Left lung (tissue), 10 donors: ENCODE data around the gene SPINK4. TPM values are rescaled to one million over a fixed set of nuclear protein-coding genes. Genes with fewer than 3 reads are reported as not detected.

Experiments used
- ATAC-seq: fragments of 200-7000 bp; cut with Tn5 transposase; one replicate; pipeline ENCODE4 v1.9.1; 2020; ENCODE audit warnings: moderate library complexity
- DNase-seq, 4 donors: peaks; one replicate each; pipeline ENCODE4 v3.0.0-alpha.2; 2013 to 2020
- H3K27ac ChIP-seq, 2 donors: fragments of 200-600 bp; sonication (generic) in 1 of 2; one replicate each; pipeline versions ENCODE4 v1.5.0 to v1.8.0; 2020 to 2021
- H3K27me3 ChIP-seq, 2 donors: fragments of 200-600 bp; sonication (generic) in 1 of 2; one replicate each; pipeline versions ENCODE4 v1.5.0 to v1.8.0; 2020 to 2021
- H3K36me3 ChIP-seq, 2 donors: fragments of 200-600 bp; sonication (generic) in 1 of 2; one replicate each; pipeline versions ENCODE4 v1.5.0 to v1.8.0; 2020 to 2021
- H3K4me1 ChIP-seq, 2 donors: fragments of 200-600 bp; one replicate each; pipeline ENCODE4 v1.8.0; 2021
- H3K4me3 ChIP-seq, 2 donors: fragments of 200-600 bp; sonication (generic) in 1 of 2; one replicate each; pipeline versions ENCODE4 v1.5.0 to v1.8.0; 2020 to 2021; ENCODE audit warnings: mild to moderate bottlenecking in 1 of 2
- H3K9me3 ChIP-seq, 2 donors: fragments of 200-600 bp; sonication (generic) in 1 of 2; one replicate each; pipeline versions ENCODE4 v1.5.0 to v1.8.0; 2020 to 2021
- CTCF ChIP-seq, 2 donors: fragments of 200-600 bp; sonication (generic) in 1 of 2; IDR thresholded peaks; one replicate each; pipeline versions ENCODE4 v1.5.0 to v1.8.0; 2021; ENCODE audit warnings: antibody characterized with exemption in 2 of 2
- intact Hi-C, 2 donors: fragments of 100-400 bp; cut with DNase I; formaldehyde crosslinking; loops; one replicate each; pipeline versions ENCODE4 v1.11.2 to v1.14.2; 2022
- polyA plus RNA-seq, 6 donors: library from polyadenylated mRNA; unstranded; fragments of 120-200 nt; gene quantifications; one replicate each; pipeline ENCODE4 v1.2.1, GENCODE V29; 2013; ENCODE audit not compliant: insufficient read length in 6 of 6
- total RNA-seq, 2 donors: library from RNA; stranded (reverse); fragmentation: NEBNext Ultra II Directional; extraction: Animal tissue kit (Norgen Biotek cat#: 25700); gene quantifications; one replicate each; pipeline ENCODE4 v1.2.1, GENCODE V29; 2021
- donor health status: DM: no; HTN: yes; CAD: no.
- donor health status: DM: no; HTN: no; CAD: no.

The SPINK4 gene
- total and polyA plus RNA-seq, 8 donors, result not detected

GRCh38 chr9:33228606-33229005, 11.4 kb upstream of the SPINK4 start:
- Histone ChIP-seq H3K4me1 (peaks cover 0 to 26% of the 10 kb centered on the region in 2 donors), H3K4me3 (no peak overlapping the region), H3K9me3 (no peaks in the 10 kb centered on the region), H3K27ac (peak overlapping the region in 1 of 2 donors; percentile 23), H3K36me3 (no peaks in the 10 kb centered on the region), H3K27me3 (no peaks in the 10 kb centered on the region)
- TF ChIP-seq CTCF (IDR thresholded peaks at IDR 0.05), result no peak
- no peak for DNase-seq
- intact Hi-C loops, result loop anchor here in 1 of 2 donors (10.0 kb wide), 1 partner anchor 144 kb away; no protein-coding TSS in a partner anchor
- no peak for ATAC-seq

DNA sequence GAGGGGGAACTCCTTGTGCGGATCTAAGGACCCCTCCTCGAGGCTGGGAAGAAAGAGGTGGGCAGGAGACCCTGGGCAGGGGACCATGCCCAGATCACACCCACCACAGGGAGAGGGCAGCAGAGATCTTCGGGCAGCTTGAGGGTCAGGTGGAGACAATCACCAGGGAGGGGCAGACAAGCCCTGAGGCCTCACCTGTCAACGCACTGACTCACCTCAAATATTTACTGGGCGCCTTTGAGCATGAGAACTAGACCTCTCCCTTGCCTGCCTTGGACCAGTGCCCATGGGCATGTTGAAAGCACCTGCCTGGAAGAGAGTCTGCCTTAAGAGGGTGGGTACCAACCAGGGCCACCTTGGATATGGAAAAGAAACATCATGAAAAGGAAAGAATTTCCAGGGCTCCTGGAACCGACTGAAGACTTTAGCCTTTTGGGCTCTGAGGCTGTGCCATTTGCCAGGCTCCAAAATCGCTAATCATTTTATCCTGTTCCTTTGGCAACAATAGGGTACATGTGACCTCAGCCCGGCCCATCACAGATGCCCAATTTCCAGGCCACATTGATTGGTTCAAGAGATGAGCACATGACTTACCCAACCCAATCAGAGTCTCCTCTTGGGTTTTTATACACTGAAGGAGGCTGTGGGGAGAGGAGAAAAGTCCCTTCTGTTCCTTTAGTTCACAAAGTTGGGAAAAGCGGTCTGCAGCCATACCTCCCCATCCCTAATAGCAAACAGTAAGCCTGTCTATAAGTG, 10.4 kb upstream of the SPINK4 start:
- H3K4me1 ChIP-seq, result peaks cover 0 to 26% of the 10 kb centered on the region in 2 donors
- DNase-seq, result peak in 3 of 4 donors; percentile 73 to 89 (median 83)
- intact Hi-C loops, result loop anchor here in 1 of 2 donors (10.0 kb wide), 1 partner anchor 145 kb away; no protein-coding TSS in a partner anchor
- H3K27me3 ChIP-seq, result no peaks in the 10 kb centered on the region
- H3K9me3 ChIP-seq, result no peaks in the 10 kb centered on the region
- peak overlapping the region; percentile 23 to 26 for H3K27ac ChIP-seq
- peak; percentile 87 for ATAC-seq
- no peak overlapping the region for H3K4me3 ChIP-seq
- TF ChIP-seq CTCF (IDR thresholded peaks at IDR 0.05), result peak in 1 of 2 donors; percentile 20
- H3K36me3 ChIP-seq, result no peaks in the 10 kb centered on the region

GRCh38 chr9:33230756-33231622, 9.0 kb upstream of the SPINK4 start:
- Histone ChIP-seq H3K4me1 (peaks cover 0 to 15% of the 10 kb centered on the region in 2 donors), H3K27me3 (no peaks in the 10 kb centered on the region), H3K36me3 (no peaks in the 10 kb centered on the region), H3K4me3 (no peak overlapping the region), H3K9me3 (no peaks in the 10 kb centered on the region), H3K27ac (no peak overlapping the region)
- no peak for TF ChIP-seq CTCF (IDR thresholded peaks at IDR 0.05)
- intact Hi-C loops, result no loop called here
- no peak for ATAC-seq
- DNase-seq, result no peak

DNA sequence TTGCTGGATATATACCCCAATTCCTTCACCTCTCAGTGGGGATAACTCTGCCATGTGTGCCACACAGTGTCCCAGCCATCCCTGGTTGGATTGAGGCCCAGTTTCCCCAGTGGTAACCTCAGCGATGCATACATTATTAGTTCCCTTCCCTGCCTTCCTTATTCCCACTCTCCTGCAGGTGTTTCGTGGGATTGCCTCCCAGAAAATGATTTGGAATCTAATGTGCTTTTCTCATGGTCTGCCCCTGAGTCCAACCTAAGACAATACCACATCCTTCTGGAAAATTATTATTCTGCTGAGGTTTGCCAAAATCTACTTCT, 8.4 kb upstream of the SPINK4 start:
- no peak for TF ChIP-seq CTCF (IDR thresholded peaks at IDR 0.05)
- Histone ChIP-seq H3K36me3 (no peaks in the 10 kb centered on the region), H3K4me3 (no peak overlapping the region), H3K27ac (no peak overlapping the region), H3K4me1 (peaks cover 0 to 10% of the 10 kb centered on the region in 2 donors), H3K9me3 (no peaks in the 10 kb centered on the region), H3K27me3 (no peaks in the 10 kb centered on the region)
- ATAC-seq, result no peak
- no peak for DNase-seq
- intact Hi-C loops, result no loop called here

DNA sequence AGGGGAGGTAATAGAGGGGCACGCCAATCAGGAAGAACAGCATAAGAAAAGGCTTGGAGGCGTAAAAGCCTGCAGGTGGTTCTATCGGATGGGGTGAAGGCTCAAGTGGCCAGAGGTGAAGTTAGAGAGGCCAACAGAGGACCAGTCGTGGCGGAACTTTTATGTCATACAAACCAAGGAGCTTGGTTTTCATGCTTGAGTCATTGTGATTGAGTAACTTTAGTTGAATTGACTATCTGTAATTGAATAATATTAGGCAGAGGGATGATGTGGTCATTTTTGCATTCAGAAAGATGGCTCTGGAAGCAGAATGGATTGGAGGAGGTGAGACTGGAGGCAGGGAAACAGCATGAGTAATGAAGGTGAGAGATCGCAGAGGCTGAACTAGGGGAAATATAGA, 7.2 kb upstream of the SPINK4 start:
- no peak for DNase-seq
- intact Hi-C loops, result no loop called here
- Histone ChIP-seq H3K36me3 (no peaks in the 10 kb centered on the region), H3K4me1 (no peaks in the 10 kb centered on the region), H3K4me3 (no peak overlapping the region), H3K27ac (no peak overlapping the region), H3K9me3 (no peaks in the 10 kb centered on the region), H3K27me3 (no peaks in the 10 kb centered on the region)
- ATAC-seq, result no peak
- TF ChIP-seq CTCF (IDR thresholded peaks at IDR 0.05), result no peak
